Gastroesophageal sphincter (tissue), 3 donors: ENCODE data around the gene PAK1.

Experiments used
- CTCF ChIP-seq, 4 experiments: fragments of 200-600 bp in 2 of 4; fragments of 450-650 bp in 2 of 4; sonication (generic) in 1 of 4; IDR thresholded peaks; one replicate each; pipeline ENCODE4 v1.5.1; 2017 to 2019; ENCODE audit warnings: antibody characterized with exemption in 4 of 4, mild to moderate bottlenecking in 2 of 4, moderate library complexity in 2 of 4
- POLR2A ChIP-seq, 2 donors: fragments of 450-650 bp; IDR thresholded peaks; one replicate each; pipeline ENCODE4 v1.6.1; 2017; ENCODE audit warnings: antibody characterized with exemption in 2 of 2, mild to moderate bottlenecking in 2 of 2, moderate library complexity in 1 of 2
- POLR2AphosphoS5 ChIP-seq: sonication (generic); formaldehyde crosslinking; IDR thresholded peaks from one replicate; pipeline ENCODE4 v1.6.1; 2017; ENCODE audit warnings: antibody characterized with exemption

GRCh38 chr11:77470971-77471370 lies 2.9 kb downstream of the PAK1 start:
- no peak for TF ChIP-seq CTCF (IDR thresholded peaks at IDR 0.05)
- TF ChIP-seq POLR2A (IDR thresholded peaks at IDR 0.05): no peak
- TF ChIP-seq POLR2AphosphoS5: no peak
